OCI-LY3 (cell line): ENCODE data around the gene TOM1L2.

Experiments
- H2AFZ ChIP-seq: fragments of 200-600, 300-600 bp; shearing (Covaris generic); 2 replicates; pipeline ENCODE4 v1.6.0; 2014; ENCODE audit warnings: antibody characterized with exemption, low read depth, low read length
- H3K27ac ChIP-seq: fragments of 200-600, 300-600 bp; sonication (generic); 2 replicates; pipeline ENCODE4 v1.5.1; 2014; ENCODE audit warnings: mild to moderate bottlenecking, low read length, moderate library complexity, mixed read lengths
- H3K27me3 ChIP-seq: fragments of 200-600, 300-600 bp; sonication (generic); 2 replicates; pipeline ENCODE4 v1.6.1; 2014; ENCODE audit warnings: low read depth, low read length, mixed read lengths
- H3K36me3 ChIP-seq: fragments of 200-600, 300-600 bp; sonication (generic); replicated peaks from 2 replicates; pipeline ENCODE3; 2014; ENCODE audit warnings: low read depth, low read length, mixed read lengths
- H3K4me1 ChIP-seq: fragments of 300-600, 200-600 bp; sonication (generic); 2 replicates; pipeline ENCODE4 v1.6.1; 2014; ENCODE audit warnings: low read length, mixed read lengths
- H3K4me2 ChIP-seq: fragments of 200-600, 300-600 bp; sonication (generic); 2 replicates; pipeline ENCODE4 v1.6.1; 2014; ENCODE audit warnings: low read length, mixed read lengths
- H3K4me3 ChIP-seq: fragments of 300-600, 200-600 bp; sonication (generic); 2 replicates; pipeline ENCODE4 v1.5.1; 2014; ENCODE audit warnings: antibody characterized with exemption, mild to moderate bottlenecking, low read length, moderate library complexity
- H3K79me2 ChIP-seq: fragments of 300-600, 200-600 bp; shearing (Covaris generic); 2 replicates; pipeline ENCODE4 v1.6.1; 2014; ENCODE audit warnings: mild to moderate bottlenecking, low read length, mixed read lengths
- H3K9ac ChIP-seq: fragments of 300-600, 200-600 bp; shearing (Covaris generic); 2 replicates; pipeline ENCODE4 v1.6.0; 2014; ENCODE audit warnings: mild to moderate bottlenecking, low read length, moderate library complexity
- H3K9me3 ChIP-seq: fragments of 200-600, 300-600 bp; shearing (Covaris generic); 2 replicates; pipeline ENCODE4 v1.6.1; 2014; ENCODE audit warnings: low read length, mixed read lengths; ENCODE audit not compliant: insufficient read depth
- H4K20me1 ChIP-seq: fragments of 200-600, 300-600 bp; sonication (generic); 2 replicates; pipeline ENCODE4 v1.6.1; 2016; ENCODE audit warnings: low read length, mixed read lengths; ENCODE audit not compliant: insufficient read depth
- EZH2phosphoT487 ChIP-seq: fragments of 200-600 bp; shearing (Covaris generic); IDR thresholded peaks from 2 replicates; pipeline ENCODE4 v1.6.1; 2018; ENCODE audit warnings: antibody characterized with exemption, mixed run types, low read depth
- TF ChIP-seq, protein P1 (sequence below): fragments of 200-600, 300-600 bp; sonication (generic); IDR thresholded peaks from 2 replicates; pipeline ENCODE4 v1.5.1; 2014; ENCODE audit warnings: antibody characterized with exemption, low read length, low read depth

TOM1L2 gene

DNA sequence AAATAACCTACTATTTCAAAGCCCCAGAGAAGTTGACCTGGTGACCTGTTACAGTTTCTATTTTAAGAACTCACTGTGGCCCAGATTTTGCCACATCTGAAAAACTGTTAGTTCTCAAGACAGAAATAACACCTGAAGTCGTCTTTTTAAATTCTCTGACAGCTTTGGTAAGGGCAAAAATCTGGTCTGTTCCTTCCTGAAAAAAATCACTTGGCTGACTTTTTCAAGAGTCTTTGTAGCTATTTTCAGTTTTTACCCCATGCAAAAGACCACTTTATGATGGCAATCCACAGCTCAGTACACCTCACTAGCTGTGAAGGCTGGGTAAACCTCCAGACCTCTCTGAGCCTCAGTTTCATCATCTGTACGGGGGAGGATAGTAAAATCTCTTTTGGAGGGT lies 74.8 kb downstream of the TOM1L2 start:
- no peaks in the 10 kb centered on the region for H3K4me1 ChIP-seq
- no peaks in the 10 kb centered on the region for H4K20me1 ChIP-seq
- H3K9me3 ChIP-seq = no peaks in the 10 kb centered on the region
- H3K4me3 ChIP-seq = no peak overlapping the region
- no peak for TF ChIP-seq EZH2phosphoT487
- TF ChIP-seq, protein P1, sequence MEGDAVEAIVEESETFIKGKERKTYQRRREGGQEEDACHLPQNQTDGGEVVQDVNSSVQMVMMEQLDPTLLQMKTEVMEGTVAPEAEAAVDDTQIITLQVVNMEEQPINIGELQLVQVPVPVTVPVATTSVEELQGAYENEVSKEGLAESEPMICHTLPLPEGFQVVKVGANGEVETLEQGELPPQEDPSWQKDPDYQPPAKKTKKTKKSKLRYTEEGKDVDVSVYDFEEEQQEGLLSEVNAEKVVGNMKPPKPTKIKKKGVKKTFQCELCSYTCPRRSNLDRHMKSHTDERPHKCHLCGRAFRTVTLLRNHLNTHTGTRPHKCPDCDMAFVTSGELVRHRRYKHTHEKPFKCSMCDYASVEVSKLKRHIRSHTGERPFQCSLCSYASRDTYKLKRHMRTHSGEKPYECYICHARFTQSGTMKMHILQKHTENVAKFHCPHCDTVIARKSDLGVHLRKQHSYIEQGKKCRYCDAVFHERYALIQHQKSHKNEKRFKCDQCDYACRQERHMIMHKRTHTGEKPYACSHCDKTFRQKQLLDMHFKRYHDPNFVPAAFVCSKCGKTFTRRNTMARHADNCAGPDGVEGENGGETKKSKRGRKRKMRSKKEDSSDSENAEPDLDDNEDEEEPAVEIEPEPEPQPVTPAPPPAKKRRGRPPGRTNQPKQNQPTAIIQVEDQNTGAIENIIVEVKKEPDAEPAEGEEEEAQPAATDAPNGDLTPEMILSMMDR = no peak
- no peak overlapping the region for H3K27ac ChIP-seq
- H3K4me2 ChIP-seq = no peak overlapping the region
- H3K79me2 ChIP-seq = no peaks in the 10 kb centered on the region
- no peak overlapping the region for H3K9ac ChIP-seq
- no peaks in the 10 kb centered on the region for H3K36me3 ChIP-seq
- H3K27me3 ChIP-seq = no peaks in the 10 kb centered on the region
- H2AFZ ChIP-seq = no peak overlapping the region

GRCh38 chr17:17896746-17897145 lies 75.5 kb downstream of the TOM1L2 start:
- H3K9ac ChIP-seq = no peak overlapping the region
- H2AFZ ChIP-seq = no peak overlapping the region
- no peak for TF ChIP-seq EZH2phosphoT487
- TF ChIP-seq, protein P1 = no peak
- H3K36me3 ChIP-seq = no peaks in the 10 kb centered on the region
- H4K20me1 ChIP-seq = no peaks in the 10 kb centered on the region
- H3K27ac ChIP-seq = no peak overlapping the region
- no peak overlapping the region for H3K4me3 ChIP-seq
- H3K9me3 ChIP-seq = no peaks in the 10 kb centered on the region
- no peaks in the 10 kb centered on the region for H3K4me1 ChIP-seq
- no peaks in the 10 kb centered on the region for H3K27me3 ChIP-seq
- no peak overlapping the region for H3K4me2 ChIP-seq
- H3K79me2 ChIP-seq = no peaks in the 10 kb centered on the region

DNA sequence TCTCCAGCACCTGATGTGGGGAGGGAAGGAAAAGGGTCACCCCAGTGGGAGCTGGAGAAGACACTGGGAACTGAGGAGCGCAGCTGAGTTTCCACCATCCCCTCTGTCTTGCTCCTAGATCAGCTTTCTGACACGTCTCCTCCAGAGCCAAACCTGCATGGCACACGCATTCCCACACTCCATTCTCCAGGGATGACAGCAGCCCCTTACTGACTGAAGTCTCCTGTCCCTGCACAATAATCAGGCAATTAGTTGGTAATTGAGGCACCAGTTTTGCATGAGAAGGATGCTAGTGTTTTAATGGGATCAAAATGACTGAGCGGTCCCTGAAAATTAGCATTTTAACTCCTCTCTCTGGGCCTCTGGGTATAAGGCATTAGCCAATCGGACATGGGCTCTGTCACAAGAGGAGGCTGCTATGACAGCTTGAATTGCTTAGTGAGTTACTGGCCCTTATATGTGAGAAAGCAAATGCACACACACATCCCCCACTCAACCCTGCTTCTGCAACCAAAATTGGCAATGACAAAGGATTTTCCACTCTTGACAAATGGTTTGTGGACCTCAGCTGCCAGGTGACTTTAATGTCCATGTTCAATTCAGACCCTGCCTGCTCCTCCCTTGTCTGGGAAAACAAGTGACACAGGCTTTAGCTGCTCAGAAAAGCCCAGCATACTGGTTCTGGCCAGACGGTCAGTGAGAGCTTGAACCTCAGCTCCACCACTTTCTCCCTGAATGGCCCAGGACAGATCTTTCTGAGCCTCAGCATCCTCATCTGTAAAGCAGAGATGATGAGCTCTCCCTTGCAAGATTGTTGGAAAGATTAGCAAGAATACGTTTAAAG lies 78.2 kb downstream of the TOM1L2 start:
- H3K79me2 ChIP-seq = no peaks in the 10 kb centered on the region
- no peak overlapping the region for H3K4me2 ChIP-seq
- no peak overlapping the region for H3K9ac ChIP-seq
- H3K27ac ChIP-seq = no peak overlapping the region
- no peaks in the 10 kb centered on the region for H3K4me1 ChIP-seq
- no peak overlapping the region for H2AFZ ChIP-seq
- H3K36me3 ChIP-seq = no peaks in the 10 kb centered on the region
- H3K27me3 ChIP-seq = no peaks in the 10 kb centered on the region
- no peaks in the 10 kb centered on the region for H4K20me1 ChIP-seq
- no peak overlapping the region for H3K4me3 ChIP-seq
- no peak for TF ChIP-seq EZH2phosphoT487
- H3K9me3 ChIP-seq = no peaks in the 10 kb centered on the region

DNA sequence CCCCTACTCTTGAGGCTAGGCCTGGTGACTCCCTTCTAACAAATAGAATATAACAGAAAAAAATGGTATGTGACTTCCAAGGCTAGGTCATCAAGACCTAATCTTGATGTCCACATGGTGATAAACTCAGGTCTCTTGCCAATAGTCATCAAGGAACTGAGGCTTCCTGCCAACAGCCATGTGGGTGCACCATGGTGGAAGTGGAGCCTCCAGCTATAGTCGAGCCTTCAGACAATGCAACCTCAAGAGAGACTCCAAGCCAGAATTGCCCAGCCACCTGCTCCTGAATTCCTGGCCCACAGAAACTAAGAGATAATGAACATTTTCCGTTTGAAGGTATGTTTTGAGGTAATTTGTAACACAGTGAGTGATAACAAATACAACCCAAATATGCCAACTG lies 79.5 kb downstream of the TOM1L2 start:
- H3K4me1 ChIP-seq = no peaks in the 10 kb centered on the region
- H3K27me3 ChIP-seq = no peaks in the 10 kb centered on the region
- no peak overlapping the region for H3K4me2 ChIP-seq
- H3K27ac ChIP-seq = no peak overlapping the region
- TF ChIP-seq, protein P1 = no peak
- TF ChIP-seq EZH2phosphoT487 = no peak
- H3K9me3 ChIP-seq = no peaks in the 10 kb centered on the region
- no peak overlapping the region for H3K4me3 ChIP-seq
- no peaks in the 10 kb centered on the region for H4K20me1 ChIP-seq
- H3K9ac ChIP-seq = no peak overlapping the region
- H3K36me3 ChIP-seq = no peaks in the 10 kb centered on the region
- H3K79me2 ChIP-seq = no peaks in the 10 kb centered on the region
- H2AFZ ChIP-seq = no peak overlapping the region
